H9 (cell line): ENCODE data around the gene ANAPC15. TPM values are rescaled to one million over a fixed set of nuclear protein-coding genes. Genes with fewer than 3 reads are reported as not detected.

Experiments
- DNase-seq: peaks from one replicate; pipeline ENCODE4 v3.0.0-alpha.2; 2017
- H2AFZ ChIP-seq: one replicate; pipeline ENCODE4 v1.6.1; 2013; ENCODE audit warnings: mild to moderate bottlenecking, low read length, control low read depth, moderate library complexity
- H2AK5ac ChIP-seq: 2 replicates; pipeline ENCODE4 v1.6.1; 2013; ENCODE audit warnings: low read length, control low read depth, mixed read lengths; ENCODE audit not compliant: insufficient read length
- H2BK120ac ChIP-seq: one replicate; pipeline ENCODE4 v1.6.1; 2013; ENCODE audit warnings: low read depth, mild to moderate bottlenecking, low read length, control low read depth, inconsistent platforms; ENCODE audit not compliant: poor library complexity, severe bottlenecking
- H2BK12ac ChIP-seq: 2 replicates; pipeline ENCODE4 v1.6.1; 2013; ENCODE audit warnings: low read length, control low read depth, mixed read lengths, low read depth; ENCODE audit not compliant: insufficient read length
- H2BK15ac ChIP-seq: 2 replicates; pipeline ENCODE4 v1.6.1; 2013; ENCODE audit warnings: low read depth, low read length, control low read depth
- H2BK20ac ChIP-seq: one replicate; pipeline ENCODE4 v1.6.1; 2013; ENCODE audit warnings: low read depth, mild to moderate bottlenecking, low read length, control low read depth, inconsistent platforms; ENCODE audit not compliant: poor library complexity, severe bottlenecking
- H2BK5ac ChIP-seq: 2 replicates; pipeline ENCODE4 v1.6.1; 2013; ENCODE audit warnings: low read length, control low read depth, mixed read lengths; ENCODE audit not compliant: insufficient read length
- H3K14ac ChIP-seq: 2 replicates; pipeline ENCODE4 v1.6.1; 2013; ENCODE audit warnings: low read length, control low read depth; ENCODE audit not compliant: insufficient read depth
- H3K18ac ChIP-seq: 2 replicates; pipeline ENCODE4 v1.6.1; 2013; ENCODE audit warnings: low read depth, mild to moderate bottlenecking, mixed read lengths, low read length, control low read depth; ENCODE audit not compliant: insufficient read length
- H3K23ac ChIP-seq: 2 replicates; pipeline ENCODE4 v1.6.1; 2013; ENCODE audit warnings: low read length, control low read depth, mixed read lengths, low read depth; ENCODE audit not compliant: insufficient read length
- H3K23me2 ChIP-seq: 2 replicates; pipeline ENCODE4 v1.6.1; 2013; ENCODE audit warnings: low read depth, mild to moderate bottlenecking, mixed read lengths, low read length, control low read depth; ENCODE audit not compliant: insufficient read length, poor library complexity, severe bottlenecking
- H3K27ac ChIP-seq: 2 replicates; pipeline ENCODE4 v1.5.1; 2013; ENCODE audit warnings: low read length, control low read depth, mixed read lengths, low read depth; ENCODE audit not compliant: insufficient read length
- H3K27me3 ChIP-seq: 2 replicates; pipeline ENCODE4 v1.6.1; 2013; ENCODE audit warnings: low read length, control low read depth, inconsistent platforms; ENCODE audit not compliant: insufficient read depth
- H3K4ac ChIP-seq: 2 replicates; pipeline ENCODE4 v1.6.1; 2013; ENCODE audit warnings: low read depth, mild to moderate bottlenecking, control low read depth, inconsistent platforms, low read length, moderate library complexity
- H3K4me1 ChIP-seq: 2 replicates; pipeline ENCODE4 v1.6.1; 2013; ENCODE audit warnings: low read length, control low read depth, inconsistent platforms; ENCODE audit not compliant: insufficient read depth
- H3K4me2 ChIP-seq: 2 replicates; pipeline ENCODE4 v1.6.1; 2013; ENCODE audit warnings: low read length, control low read depth, mixed read lengths; ENCODE audit not compliant: insufficient read length, insufficient read depth
- H3K56ac ChIP-seq: 2 replicates; pipeline ENCODE4 v1.6.1; 2013; ENCODE audit warnings: low read depth, mild to moderate bottlenecking, mixed read lengths, low read length, control low read depth; ENCODE audit not compliant: insufficient read length
- H3K79me1 ChIP-seq: 2 replicates; pipeline ENCODE4 v1.6.1; 2013; ENCODE audit warnings: low read depth, mild to moderate bottlenecking, moderate library complexity, low read length, control low read depth, inconsistent platforms; ENCODE audit not compliant: insufficient read depth, poor library complexity, severe bottlenecking
- H3K79me2 ChIP-seq: 2 replicates; pipeline ENCODE4 v1.6.1; 2013; ENCODE audit warnings: low read length, control low read depth, inconsistent platforms; ENCODE audit not compliant: insufficient read depth
- H3K9ac ChIP-seq: 2 replicates; pipeline ENCODE4 v1.6.1; 2013; ENCODE audit warnings: low read length, control low read depth, mixed read lengths; ENCODE audit not compliant: insufficient read length; ENCODE audit errors: extremely low read depth
- H3K9me3 ChIP-seq: one replicate; pipeline ENCODE4 v1.6.1; 2013; ENCODE audit warnings: low read depth, low read length, inconsistent platforms; ENCODE audit not compliant: control insufficient read depth
- H3T11ph ChIP-seq: one replicate; pipeline ENCODE4 v1.6.1; 2013; ENCODE audit warnings: mild to moderate bottlenecking, low read length, control low read depth, inconsistent platforms
- H4K20me1 ChIP-seq: one replicate; pipeline ENCODE4 v1.6.1; 2013; ENCODE audit not compliant: control insufficient read depth, insufficient read length, insufficient read depth
- H4K5ac ChIP-seq: 2 replicates; pipeline ENCODE4 v1.6.1; 2013; ENCODE audit warnings: low read depth, mild to moderate bottlenecking, mixed read lengths, low read length, control low read depth; ENCODE audit not compliant: insufficient read length
- H4K8ac ChIP-seq: replicated peaks from 2 replicates; pipeline ENCODE4 v1.6.1; 2013; ENCODE audit warnings: low read length, control low read depth, mixed read lengths, low read depth; ENCODE audit not compliant: insufficient read length
- H4K91ac ChIP-seq: 2 replicates; pipeline ENCODE4 v1.6.1; 2013; ENCODE audit warnings: low read depth, mild to moderate bottlenecking, moderate library complexity, mixed read lengths, low read length, control low read depth; ENCODE audit not compliant: insufficient read length
- H3K27ac Mint-ChIP-seq, 3 experiments: 2 replicates in 2 of 3; 3 replicates in 1 of 3; pipeline ENCODE4 v1.8.0; 2020 to 2021; ENCODE audit warnings: mixed read lengths in 3 of 3, mild to moderate bottlenecking in 1 of 3, moderate library complexity in 1 of 3
- H3K27me3 Mint-ChIP-seq: 2 replicates; pipeline ENCODE4 v1.8.0; 2021; ENCODE audit warnings: low read depth, mild to moderate bottlenecking, moderate library complexity, mixed read lengths
- H3K36me3 Mint-ChIP-seq, 3 experiments: 2 replicates in 2 of 3; 3 replicates in 1 of 3; pipeline ENCODE4 v1.8.0; 2020 to 2021; ENCODE audit warnings: low read depth in 3 of 3, mixed read lengths in 3 of 3; ENCODE audit not compliant: insufficient read depth in 1 of 3
- H3K4me1 Mint-ChIP-seq, 2 experiments: 2 replicates each; pipeline ENCODE4 v1.8.0; 2020; ENCODE audit warnings: mixed read lengths in 2 of 2
- H3K4me3 Mint-ChIP-seq, 2 experiments: 2 replicates in 1 of 2; 3 replicates in 1 of 2; pipeline ENCODE4 v1.8.0; 2020 to 2021; ENCODE audit warnings: mild to moderate bottlenecking in 2 of 2, mixed read lengths in 2 of 2, moderate library complexity in 1 of 2
- H3K9me3 Mint-ChIP-seq, 2 experiments: 2 replicates in 1 of 2; 3 replicates in 1 of 2; pipeline ENCODE4 v1.8.0; 2020; ENCODE audit warnings: mild to moderate bottlenecking in 2 of 2, mixed read lengths in 2 of 2, moderate library complexity in 1 of 2
- CTCF ChIP-seq: fragments of 200-600 bp; sonication (generic); conservative IDR thresholded peaks from 3 replicates; pipeline ENCODE4 v1.8.0; 2021; ENCODE audit warnings: antibody characterized with exemption, mild to moderate bottlenecking
- WGBS: extraction: QIAGEN DNeasy Blood & Tissue Kit; methylation state at CpG from one replicate; pipeline ENCODE4 v1.1.7; 2013; ENCODE audit warnings: missing lambda C conversion rate, low lambda C conversion rate, mixed read lengths; ENCODE audit not compliant: insufficient read length; ENCODE audit errors: extremely low coverage; 5-methylcytosine and 5-hydroxymethylcytosine counted together
- total RNA-seq: library from RNA; stranded (reverse); gene quantifications from 2 replicates; pipeline ENCODE4 v1.2.1, GENCODE V29; 2021

ANAPC15 gene
- total RNA-seq, 1 experiment from 2014 or later, result 72.6 TPM

- H3K18ac ChIP-seq, result no peak overlapping the region
- no peak overlapping the region for H3K4ac ChIP-seq
- H4K5ac ChIP-seq, result no peak overlapping the region
- Mint-ChIP-seq H3K4me1 (peaks cover 0 to 3% of the 10 kb centered on the region in 2 experiments; a peak in 1 of 4 replicates), H3K36me3 (no peaks in the 10 kb centered on the region; a peak in 1 of 7 replicates), H3K9me3 (peaks cover 0 to 5% of the 10 kb centered on the region in 2 experiments; a peak in 3 of 5 replicates), H3K27ac (no peak overlapping the region), H3K27me3 (peaks cover 10% of the 10 kb centered on the region), H3K4me3 (no peak overlapping the region)
- no peak overlapping the region for H2BK12ac ChIP-seq
- no peak overlapping the region for H3K27ac ChIP-seq
- H3K56ac ChIP-seq, result no peak overlapping the region
- H2BK15ac ChIP-seq, result no peak overlapping the region
- H2BK20ac ChIP-seq, result no peak overlapping the region
- H2BK5ac ChIP-seq, result no peak overlapping the region
- H3K79me1 ChIP-seq, result no peaks in the 10 kb centered on the region
- no peak overlapping the region for H3K9ac ChIP-seq
- no peaks in the 10 kb centered on the region for H3K27me3 ChIP-seq
- no peaks in the 10 kb centered on the region for H3K79me2 ChIP-seq
- no peak overlapping the region for H4K8ac ChIP-seq
- no peak overlapping the region for H2BK120ac ChIP-seq
- H3K14ac ChIP-seq, result no peak overlapping the region
- no peak overlapping the region for H3K4me2 ChIP-seq
- TF ChIP-seq CTCF, result no peak
- H4K91ac ChIP-seq, result no peak overlapping the region
- DNase-seq, result no peak
- H2AFZ ChIP-seq, result no peak overlapping the region
- H3K23ac ChIP-seq, result no peak overlapping the region
- H3K9me3 ChIP-seq, result no peaks in the 10 kb centered on the region
- no peaks in the 10 kb centered on the region for H3K4me1 ChIP-seq
- no peaks in the 10 kb centered on the region for H3K23me2 ChIP-seq
- no peaks in the 10 kb centered on the region for H4K20me1 ChIP-seq
- WGBS, result no CpG with 5 or more reads among the region's 2 CpGs
- H2AK5ac ChIP-seq, result no peak overlapping the region
- H3T11ph ChIP-seq, result no peak overlapping the region
These were observed 34.1 kb upstream of the ANAPC15 start for GRCh38 chr11:72146625-72147024.
